Stimulated activated CD8-positive, alpha-beta memory T cell treated with anti-CD3 and anti-CD28 coated beads, Interleukin-7, amount 100 ng/mL, for 1 hour (primary cell): ENCODE results near the gene FAM181B.

Experiments
- DNase-seq, 2 donors: peaks; one replicate each; pipeline ENCODE4 v3.0.0-alpha.2; 2020; ENCODE audit warnings: low read depth in 2 of 2

Gene FAM181B

GRCh38 chr11:82682003-82682751 lies 51.5 kb downstream of the FAM181B start:
- DNase-seq: no peak

GRCh38 chr11:82680252-82680651 lies 53.4 kb downstream of the FAM181B start:
- no peak for DNase-seq
